Stimulated activated memory B cell treated with anti-CD40 and anti-IgM and Interleukin-4, amounts not matched to agents 10 μg/mL and 1 μg/mL and 100 μg/mL, for 72 hours (primary cell): ENCODE data around the gene LIN28B.
"Not testable (repeated sequence)": the region's sequence is repeated elsewhere in the genome, so short reads cannot be mapped to it uniquely, and the experiment has no call there.

Source experiments
- ATAC-seq: fragments of 150-1000 bp; cut with Tn5 transposase; 2 replicates; pipeline ENCODE4 v1.10.0; 2021
- H3K27ac Mint-ChIP-seq: one replicate; pipeline ENCODE4 v1.8.0; 2022; ENCODE audit warnings: mild to moderate bottlenecking, mixed read lengths
- H3K27me3 Mint-ChIP-seq: one replicate; pipeline ENCODE4 v1.8.0; 2022; ENCODE audit warnings: mixed read lengths
- H3K36me3 Mint-ChIP-seq: one replicate; pipeline ENCODE4 v1.8.0; 2022; ENCODE audit warnings: mixed read lengths
- H3K4me1 Mint-ChIP-seq: one replicate; pipeline ENCODE4 v1.8.0; 2022; ENCODE audit warnings: mixed read lengths
- H3K4me3 Mint-ChIP-seq: one replicate; pipeline ENCODE4 v1.8.0; 2022; ENCODE audit warnings: mild to moderate bottlenecking, moderate library complexity, mixed read lengths
- H3K9me3 Mint-ChIP-seq: one replicate; pipeline ENCODE4 v1.8.0; 2022; ENCODE audit warnings: mixed read lengths

LIN28B gene

DNA sequence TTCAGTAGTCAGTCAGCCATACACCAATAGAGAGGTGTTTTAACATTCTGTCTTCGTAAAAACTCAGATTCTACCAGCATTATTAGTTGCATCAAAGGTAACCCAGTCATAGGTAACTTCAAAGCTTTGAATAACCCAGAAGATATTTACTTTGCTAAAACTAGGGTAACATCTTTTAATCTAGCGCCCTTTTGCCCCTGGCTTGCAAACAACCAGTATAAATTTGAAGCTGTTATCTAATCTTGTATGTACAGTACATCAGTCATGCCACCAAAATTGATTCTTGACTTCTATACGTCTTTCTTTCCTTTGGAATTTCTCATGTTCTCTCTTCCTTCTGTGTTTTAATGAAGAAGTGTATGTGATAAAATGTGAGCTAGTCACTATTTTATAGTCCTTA is 109.3 kb downstream of the LIN28B start:
- H3K27ac Mint-ChIP-seq = no peak overlapping the region
- no peaks in the 10 kb centered on the region for H3K9me3 Mint-ChIP-seq
- H3K4me3 Mint-ChIP-seq = no peak overlapping the region
- H3K27me3 Mint-ChIP-seq = peaks cover 44% of the 10 kb centered on the region
- H3K36me3 Mint-ChIP-seq = no peaks in the 10 kb centered on the region
- no peaks in the 10 kb centered on the region for H3K4me1 Mint-ChIP-seq
- no peak for ATAC-seq

DNA sequence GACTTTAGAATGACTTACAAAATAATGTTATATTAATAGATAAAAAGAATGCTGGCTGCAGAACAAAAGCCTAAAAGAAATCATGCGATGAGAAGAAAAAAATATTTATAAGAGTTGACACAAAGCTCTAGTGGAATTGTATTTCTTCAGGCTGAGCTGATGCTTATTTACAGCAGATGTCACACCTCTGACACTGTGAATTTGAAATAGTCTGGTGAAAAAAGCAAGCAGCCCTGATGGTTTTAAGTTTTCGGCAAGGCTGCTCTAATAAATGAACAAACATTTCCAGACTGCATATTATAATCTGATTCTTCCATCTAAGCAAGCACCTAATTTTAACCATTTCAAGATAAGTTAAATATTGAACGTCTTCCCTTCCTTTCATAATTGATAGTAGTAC is 109.9 kb downstream of the LIN28B start:
- no peak overlapping the region for H3K27ac Mint-ChIP-seq
- no peak overlapping the region for H3K4me3 Mint-ChIP-seq
- H3K27me3 Mint-ChIP-seq = peaks cover 43% of the 10 kb centered on the region
- no peak for ATAC-seq
- no peaks in the 10 kb centered on the region for H3K36me3 Mint-ChIP-seq
- no peaks in the 10 kb centered on the region for H3K4me1 Mint-ChIP-seq
- no peaks in the 10 kb centered on the region for H3K9me3 Mint-ChIP-seq

DNA sequence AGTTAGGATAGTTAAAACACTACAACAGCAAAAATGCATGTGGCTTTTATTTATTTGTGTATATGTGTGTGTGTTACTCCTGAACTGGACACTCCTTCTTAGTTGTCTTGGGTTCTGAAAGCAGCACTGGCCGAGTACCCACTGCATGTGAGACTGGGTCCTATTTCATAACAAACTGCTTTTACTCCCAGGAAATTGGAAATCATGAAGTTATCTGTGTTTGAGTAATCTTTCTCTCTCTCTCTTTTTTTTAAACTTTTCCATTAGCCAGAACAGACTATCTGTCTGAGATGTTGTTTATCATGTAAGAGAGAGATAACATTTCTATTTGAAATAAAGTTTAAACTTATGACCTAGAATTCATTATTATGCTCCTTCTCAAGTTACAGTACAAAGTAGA is 110.4 kb downstream of the LIN28B start:
- H3K4me1 Mint-ChIP-seq = no peaks in the 10 kb centered on the region
- no peak overlapping the region for H3K4me3 Mint-ChIP-seq
- H3K27me3 Mint-ChIP-seq = peaks cover 38% of the 10 kb centered on the region
- H3K36me3 Mint-ChIP-seq = no peaks in the 10 kb centered on the region
- H3K27ac Mint-ChIP-seq = no peak overlapping the region
- H3K9me3 Mint-ChIP-seq = no peaks in the 10 kb centered on the region
- ATAC-seq = no peak

DNA sequence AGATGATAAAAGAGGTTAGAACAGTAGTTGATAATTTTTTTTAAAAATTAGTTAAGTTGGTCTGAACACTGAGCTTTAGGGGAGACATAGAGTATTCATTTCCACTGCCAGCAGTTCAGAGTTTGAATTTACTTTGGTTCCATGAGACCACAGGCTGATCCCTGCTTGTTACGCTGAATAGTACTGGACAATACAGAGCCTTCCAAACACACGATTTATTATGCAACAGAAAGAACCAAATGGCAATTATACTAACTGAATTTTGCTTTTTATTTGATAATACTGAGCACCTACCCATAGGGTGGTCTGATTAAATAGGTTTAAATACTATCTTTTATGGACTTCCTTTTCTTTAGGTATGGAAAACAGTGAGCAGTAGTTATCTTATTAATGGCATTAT is 111.5 kb downstream of the LIN28B start:
- H3K27me3 Mint-ChIP-seq = peaks cover 36% of the 10 kb centered on the region
- no peaks in the 10 kb centered on the region for H3K4me1 Mint-ChIP-seq
- H3K9me3 Mint-ChIP-seq = no peaks in the 10 kb centered on the region
- no peak overlapping the region for H3K4me3 Mint-ChIP-seq
- no peak overlapping the region for H3K27ac Mint-ChIP-seq
- no peaks in the 10 kb centered on the region for H3K36me3 Mint-ChIP-seq
- ATAC-seq = no peak

DNA sequence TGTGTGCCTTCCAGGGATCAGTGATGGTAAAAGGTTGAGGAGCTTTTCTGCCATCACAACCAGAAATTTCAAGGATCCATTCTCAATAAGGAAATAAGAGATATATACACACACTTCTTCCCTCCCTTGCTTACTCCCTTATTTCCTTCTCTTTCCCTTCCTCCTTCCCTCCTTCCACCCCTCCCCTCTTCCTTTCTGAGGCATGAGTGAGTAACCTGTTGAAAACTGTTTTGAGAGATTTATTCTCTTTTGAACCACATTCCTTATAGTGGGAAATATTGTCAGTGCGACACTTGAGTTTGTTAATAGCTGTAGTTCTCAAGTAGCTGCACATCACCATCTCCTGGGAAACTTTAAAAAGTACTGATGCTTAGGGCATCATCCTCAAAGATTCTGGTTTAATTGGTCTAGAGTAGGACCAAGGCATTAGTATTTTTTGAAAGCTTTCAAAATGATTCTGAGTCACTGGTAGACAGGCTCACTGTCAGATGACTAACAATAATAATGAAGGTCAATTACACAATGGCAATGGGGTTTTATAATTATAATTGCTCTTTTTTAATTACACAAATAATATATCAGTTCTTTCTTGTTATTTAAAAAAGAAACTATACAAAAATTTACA is 113.0 kb downstream of the LIN28B start:
- no peaks in the 10 kb centered on the region for H3K36me3 Mint-ChIP-seq
- H3K27ac Mint-ChIP-seq = no peak overlapping the region
- peaks cover 36% of the 10 kb centered on the region for H3K27me3 Mint-ChIP-seq
- no peaks in the 10 kb centered on the region for H3K4me1 Mint-ChIP-seq
- H3K9me3 Mint-ChIP-seq = no peaks in the 10 kb centered on the region
- no peak overlapping the region for H3K4me3 Mint-ChIP-seq
- no peak for ATAC-seq

DNA sequence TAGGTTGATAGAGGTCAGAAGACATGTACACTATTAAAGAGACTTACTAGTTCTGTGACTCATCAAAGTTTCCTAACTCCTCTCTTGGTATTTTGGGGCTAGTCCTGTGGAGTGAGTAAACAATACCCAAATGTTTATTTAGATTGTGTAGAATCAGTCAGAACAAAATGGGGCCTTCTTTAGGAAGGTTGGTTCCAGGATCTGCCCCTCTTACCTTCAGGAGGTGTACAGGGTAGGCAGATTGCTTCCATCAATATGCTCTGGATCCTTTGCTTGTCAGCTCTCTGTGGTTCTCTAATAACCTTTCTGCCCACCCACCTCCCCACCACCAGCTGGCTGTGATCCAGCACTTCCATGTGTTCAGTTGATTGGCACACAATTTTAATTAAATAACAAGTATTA is 115.9 kb downstream of the LIN28B start:
- Mint-ChIP-seq H3K4me1 (no peaks in the 10 kb centered on the region), H3K36me3 (no peaks in the 10 kb centered on the region), H3K27me3 (peaks cover 28% of the 10 kb centered on the region), H3K9me3 (no peaks in the 10 kb centered on the region), H3K27ac (no peak overlapping the region), H3K4me3 (no peak overlapping the region)
- peak; percentile 55 for ATAC-seq

DNA sequence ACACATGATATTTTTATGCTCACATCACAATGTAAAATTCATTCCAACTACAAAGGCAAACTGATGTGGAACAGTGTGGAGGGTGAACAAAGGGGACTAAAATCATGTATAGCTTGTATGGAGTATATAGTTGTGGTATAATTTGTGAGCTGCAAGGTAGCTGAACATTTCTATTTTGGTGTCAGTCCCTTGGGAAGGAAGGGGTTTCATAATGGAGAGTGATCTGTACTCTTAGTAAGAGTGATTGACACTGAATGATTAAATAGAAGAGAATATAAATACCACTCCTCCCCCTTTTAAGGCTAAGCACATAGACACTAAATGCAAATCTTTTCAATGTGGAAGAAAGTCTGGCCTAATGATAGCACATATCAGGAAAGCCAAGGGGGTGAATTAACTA is 118.3 kb downstream of the LIN28B start:
- H3K9me3 Mint-ChIP-seq = no peaks in the 10 kb centered on the region
- H3K36me3 Mint-ChIP-seq = no peaks in the 10 kb centered on the region
- H3K27me3 Mint-ChIP-seq = peaks cover 7% of the 10 kb centered on the region
- no peak overlapping the region for H3K27ac Mint-ChIP-seq
- no peak overlapping the region for H3K4me3 Mint-ChIP-seq
- H3K4me1 Mint-ChIP-seq = no peaks in the 10 kb centered on the region
- no peak for ATAC-seq

DNA sequence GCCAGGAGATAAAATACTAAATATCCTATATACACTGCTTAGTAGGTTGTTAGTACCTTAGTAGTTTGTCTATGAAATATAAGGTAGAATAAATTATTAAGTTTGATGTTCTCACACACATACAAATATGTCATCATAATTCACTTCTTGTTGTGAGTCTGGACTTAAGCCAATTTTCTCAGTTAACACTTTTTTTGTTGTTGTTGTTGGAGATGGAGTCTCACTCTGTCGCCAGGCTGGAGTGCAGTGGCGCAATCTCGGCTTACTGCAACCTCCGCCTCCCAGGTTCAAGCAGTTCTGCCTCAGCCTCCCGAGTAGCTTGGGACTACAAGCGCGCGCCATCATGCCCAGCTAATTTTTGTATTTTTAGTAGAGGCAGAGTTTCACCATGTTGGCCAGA is 119.5 kb downstream of the LIN28B start:
- H3K36me3 Mint-ChIP-seq, H3K4me1 Mint-ChIP-seq, H3K27me3 Mint-ChIP-seq, H3K27ac Mint-ChIP-seq, ATAC-seq, H3K4me3 Mint-ChIP-seq, H3K9me3 Mint-ChIP-seq: not testable (repeated sequence)

DNA sequence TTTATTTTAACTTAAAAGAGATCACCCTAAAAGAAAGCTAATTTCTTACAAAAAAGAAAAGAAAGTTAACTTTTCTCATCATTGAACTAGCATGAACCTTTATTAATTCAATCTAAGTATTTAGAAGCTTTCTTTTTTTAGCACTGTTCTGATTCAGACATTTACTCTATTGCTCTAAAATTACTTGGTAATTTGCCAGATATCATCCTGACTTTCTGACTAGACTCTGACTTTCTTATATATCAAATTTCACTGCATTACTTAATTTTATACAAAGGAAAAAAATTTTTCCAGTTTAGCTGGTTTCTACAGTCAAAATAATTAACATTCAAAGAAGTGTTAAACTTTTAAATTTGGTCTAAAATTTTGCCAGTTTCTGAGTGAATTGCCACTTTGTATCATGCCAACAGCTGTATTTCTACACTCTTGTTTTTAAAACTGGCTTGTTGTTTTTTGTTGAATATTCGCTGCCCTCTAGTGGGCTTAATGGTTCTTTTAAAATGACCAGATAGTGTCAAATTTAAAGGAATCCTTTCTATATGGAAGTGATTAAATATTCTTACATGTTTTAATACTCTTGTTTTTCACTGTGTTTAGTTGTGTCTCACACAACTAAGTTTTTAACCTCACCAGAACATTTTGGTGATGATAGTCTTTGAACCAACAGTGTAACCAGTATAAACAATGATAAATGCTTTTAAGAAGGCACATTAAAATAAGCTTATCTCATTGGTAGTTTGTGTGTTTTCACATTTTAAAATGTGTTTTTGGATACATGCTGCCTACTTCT is 120.9 kb downstream of the LIN28B start:
- Mint-ChIP-seq H3K27ac (no peak overlapping the region), H3K4me1 (no peaks in the 10 kb centered on the region), H3K4me3 (no peak overlapping the region), H3K36me3 (no peaks in the 10 kb centered on the region), H3K27me3 (no peaks in the 10 kb centered on the region), H3K9me3 (no peaks in the 10 kb centered on the region)
- no peak for ATAC-seq

DNA sequence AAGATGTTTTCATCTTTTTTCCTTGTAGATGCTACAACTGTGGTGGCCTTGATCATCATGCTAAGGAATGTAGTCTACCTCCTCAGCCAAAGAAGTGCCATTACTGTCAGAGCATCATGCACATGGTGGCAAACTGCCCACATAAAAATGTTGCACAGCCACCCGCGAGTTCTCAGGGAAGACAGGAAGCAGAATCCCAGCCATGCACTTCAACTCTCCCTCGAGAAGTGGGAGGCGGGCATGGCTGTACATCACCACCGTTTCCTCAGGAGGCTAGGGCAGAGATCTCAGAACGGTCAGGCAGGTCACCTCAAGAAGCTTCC is 121.4 kb downstream of the LIN28B start:
- Mint-ChIP-seq H3K36me3 (no peaks in the 10 kb centered on the region), H3K9me3 (no peaks in the 10 kb centered on the region), H3K27ac (no peak overlapping the region), H3K4me1 (no peaks in the 10 kb centered on the region), H3K27me3 (no peaks in the 10 kb centered on the region), H3K4me3 (no peak overlapping the region)
- ATAC-seq = no peak

DNA sequence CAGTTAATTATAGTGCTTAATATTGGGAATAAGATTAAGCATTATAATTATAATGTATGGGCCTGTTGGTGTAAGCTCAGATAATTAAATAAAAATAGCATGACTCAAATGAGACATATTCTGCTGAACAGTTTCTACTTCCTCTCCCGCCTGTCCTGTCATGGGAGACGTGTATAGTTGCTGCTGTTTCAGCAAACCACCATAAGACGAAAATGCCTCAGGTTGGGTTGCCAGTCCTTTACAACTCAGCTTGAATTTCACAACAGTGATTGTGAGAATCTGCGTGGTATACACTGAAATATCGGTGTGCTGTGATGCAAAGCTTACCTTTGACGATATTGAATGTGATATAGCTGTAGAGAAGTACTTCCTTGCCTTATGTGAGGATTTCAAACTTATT is 123.4 kb downstream of the LIN28B start:
- Mint-ChIP-seq H3K4me1 (no peaks in the 10 kb centered on the region), H3K36me3 (no peaks in the 10 kb centered on the region), H3K27me3 (no peaks in the 10 kb centered on the region), H3K9me3 (no peaks in the 10 kb centered on the region), H3K27ac (no peak overlapping the region), H3K4me3 (no peak overlapping the region)
- no peak for ATAC-seq

DNA sequence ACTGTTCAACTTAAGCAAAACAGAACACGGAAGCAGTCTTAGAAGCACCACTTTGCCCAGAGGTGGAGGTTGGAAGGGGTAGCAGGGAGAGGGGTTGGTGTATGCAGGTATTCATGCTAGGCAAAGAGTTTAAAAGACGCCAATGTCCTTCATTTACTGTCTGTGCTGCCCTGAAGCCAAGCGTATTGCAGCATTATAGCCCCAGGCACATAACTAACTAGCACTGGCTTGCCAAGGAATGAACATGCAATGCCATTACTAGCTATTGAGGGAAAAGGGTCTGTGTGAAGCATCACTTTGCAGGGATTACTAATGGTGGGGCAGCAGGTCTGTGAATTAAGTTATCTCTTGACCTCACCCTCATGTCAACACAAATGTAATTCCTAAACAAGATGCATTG is 124.8 kb downstream of the LIN28B start:
- H3K27ac Mint-ChIP-seq, H3K4me1 Mint-ChIP-seq, H3K27me3 Mint-ChIP-seq, ATAC-seq, H3K4me3 Mint-ChIP-seq, H3K36me3 Mint-ChIP-seq, H3K9me3 Mint-ChIP-seq: not testable (repeated sequence)

DNA sequence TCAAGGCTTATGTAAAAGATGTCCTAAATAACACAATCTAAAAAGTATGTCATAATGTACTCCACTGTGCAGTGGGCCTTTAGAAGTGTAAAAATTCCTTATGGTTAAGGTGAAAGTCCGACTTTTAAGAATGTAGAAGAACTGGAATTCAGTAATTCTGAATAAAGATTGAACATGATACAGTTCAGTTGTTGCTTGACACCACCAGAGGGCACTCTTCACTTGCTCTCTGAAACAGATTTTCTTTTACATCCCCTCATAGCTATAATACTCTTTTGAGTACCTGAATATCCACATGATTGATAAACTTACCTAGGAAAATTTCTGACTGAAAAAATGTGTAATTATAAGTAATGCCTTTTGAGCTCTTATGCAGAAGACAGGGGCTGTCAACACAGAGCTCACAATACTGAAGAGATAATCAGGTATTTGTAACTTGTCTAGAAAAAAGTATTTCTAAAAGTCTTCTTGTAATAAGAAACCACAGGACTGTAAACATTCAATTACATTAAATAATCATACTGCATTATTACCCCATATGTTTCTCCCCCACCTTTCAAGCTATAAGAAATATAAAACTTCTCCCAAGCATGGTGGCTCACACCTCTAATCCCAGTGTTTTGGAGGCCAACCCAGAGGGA is 130.8 kb downstream of the LIN28B start:
- no peaks in the 10 kb centered on the region for H3K9me3 Mint-ChIP-seq
- H3K36me3 Mint-ChIP-seq = no peaks in the 10 kb centered on the region
- H3K27ac Mint-ChIP-seq = no peak overlapping the region
- peaks cover 8% of the 10 kb centered on the region for H3K27me3 Mint-ChIP-seq
- ATAC-seq = no peak
- no peaks in the 10 kb centered on the region for H3K4me1 Mint-ChIP-seq
- H3K4me3 Mint-ChIP-seq = no peak overlapping the region

DNA sequence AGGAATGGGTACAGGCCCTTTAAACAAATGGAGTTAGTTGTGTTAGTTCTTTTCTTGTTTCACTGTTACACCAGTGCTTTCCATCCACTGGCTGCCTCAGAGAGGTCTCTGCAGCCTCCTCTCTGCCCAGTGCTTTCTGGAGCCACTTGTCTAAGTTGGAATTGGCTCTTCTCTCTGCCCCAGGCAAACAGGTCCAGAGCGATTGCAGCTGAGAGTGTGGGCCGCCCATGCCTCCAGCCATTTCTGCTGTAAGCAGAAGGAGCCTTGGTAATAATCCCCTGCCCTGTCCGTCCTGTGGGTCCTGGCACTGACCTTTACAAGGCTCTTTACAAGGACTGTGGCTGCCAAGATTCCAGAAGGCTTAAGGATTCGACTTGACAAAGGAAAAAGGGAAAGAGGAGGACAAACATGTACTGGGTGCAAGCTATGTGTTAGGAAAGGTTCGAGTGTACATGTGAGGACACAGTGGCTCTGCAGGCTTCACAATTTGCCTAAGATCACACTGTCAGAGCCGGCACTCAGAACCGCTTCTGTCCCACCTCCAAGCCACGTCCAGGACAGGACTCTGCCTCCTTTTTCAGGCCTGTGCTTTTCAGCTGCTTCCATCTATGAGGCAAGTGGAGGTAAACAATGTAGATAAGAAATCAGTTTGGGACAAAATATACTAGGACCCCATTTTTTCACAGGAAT is 134.4 kb downstream of the LIN28B start:
- H3K9me3 Mint-ChIP-seq = no peaks in the 10 kb centered on the region
- no peaks in the 10 kb centered on the region for H3K36me3 Mint-ChIP-seq
- peaks cover 8% of the 10 kb centered on the region for H3K27me3 Mint-ChIP-seq
- no peak for ATAC-seq
- H3K27ac Mint-ChIP-seq = no peak overlapping the region
- no peak overlapping the region for H3K4me3 Mint-ChIP-seq
- no peaks in the 10 kb centered on the region for H3K4me1 Mint-ChIP-seq

DNA sequence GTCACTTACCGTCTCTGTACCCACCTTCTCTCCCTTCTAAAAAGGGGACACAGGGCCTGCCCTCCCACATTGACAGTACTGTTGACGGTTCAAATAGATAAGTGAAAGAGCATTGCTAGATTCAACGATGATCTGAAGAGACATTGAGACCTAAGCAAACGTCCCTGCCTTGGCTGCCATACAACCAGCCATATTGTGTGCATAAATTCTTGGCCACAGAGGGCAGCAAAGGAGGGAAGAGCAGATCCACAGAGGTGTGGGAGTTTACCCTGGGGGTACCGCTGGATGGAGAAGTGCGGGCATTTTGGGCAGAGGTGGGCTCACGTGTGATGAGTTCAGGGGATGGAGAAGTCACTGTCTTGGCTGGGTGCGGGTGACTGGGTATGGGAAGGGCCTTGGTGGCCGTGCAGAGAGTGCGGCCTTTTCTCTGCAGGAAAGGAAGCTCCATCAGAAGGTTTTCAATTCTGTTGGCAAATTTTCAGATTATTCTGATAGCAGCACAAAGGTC is 137.3 kb downstream of the LIN28B start:
- ATAC-seq = no peak
- Mint-ChIP-seq H3K4me3 (no peak overlapping the region), H3K4me1 (no peaks in the 10 kb centered on the region), H3K27me3 (no peaks in the 10 kb centered on the region), H3K9me3 (no peaks in the 10 kb centered on the region), H3K36me3 (no peaks in the 10 kb centered on the region), H3K27ac (no peak overlapping the region)
